HepG2 (cell line): ENCODE data around the gene FAM53B. TPM values are rescaled to one million over a fixed set of nuclear protein-coding genes. Genes with fewer than 3 reads are reported as not detected.

ENCODE experiments used
- ATAC-seq: fragments of 200-7000 bp; cut with Tn5 transposase; 3 replicates; pipeline ENCODE4 v1.9.1; 2020; ENCODE audit warnings: mild to moderate bottlenecking, moderate library complexity
- BruUV-seq: library from RNA; stranded (reverse); fragments of 400-500 nt; replicated peaks from 2 replicates; lab custom pipeline; 2021; lab: Mats Ljungman, UMichigan
- CTCF ChIA-PET: fragments of 300-600 bp; formaldehyde crosslinking; extraction: SDS; loops from one replicate; lab custom pipeline; 2021; ENCODE audit warnings: low total read pairs, inconsistent platforms, low intra/inter-chr PET ratio; lab: Yijun Ruan, JAX
- POLR2A ChIA-PET: fragments of 350-600 bp; sonication (Branson Sonifier 250); formaldehyde crosslinking; loops from one replicate; lab custom pipeline; 2020; ENCODE audit warnings: antibody characterized with exemption, inconsistent platforms; lab: Yijun Ruan, JAX
- DNase-seq: peaks from one replicate; pipeline ENCODE4 v3.0.0-alpha.2; 2015; ENCODE audit warnings: low spot score
- FAIRE-seq: peaks from 3 replicates; lab custom pipeline; 2011; peaks lifted over from hg19 to GRCh38; lab: Jason Lieb, UNC
- H2AFZ ChIP-seq: one replicate; pipeline ENCODE4 v1.6.1; 2011; ENCODE audit warnings: low read length, inconsistent platforms
- H3K27ac ChIP-seq: fragments of 300-600 bp; 3 replicates; pipeline ENCODE4 v1.8.0; 2011; ENCODE audit warnings: mixed run types, mild to moderate bottlenecking, mixed read lengths, low read length, inconsistent platforms; ENCODE audit not compliant: insufficient read depth; ENCODE audit errors: extremely low read length
- H3K27me3 ChIP-seq, 2 experiments: fragments of 200-600 bp in 1 of 2; 2 replicates in 1 of 2; 3 replicates in 1 of 2; pipeline versions ENCODE4 v1.6.0 to v1.8.0; 2011; ENCODE audit warnings: low read length in 2 of 2, mild to moderate bottlenecking in 2 of 2, moderate library complexity in 2 of 2, inconsistent platforms in 1 of 2; ENCODE audit not compliant: insufficient read depth in 2 of 2, control insufficient read depth in 1 of 2
- H3K36me3 ChIP-seq, 2 experiments: fragments of 200-600 bp in 1 of 2; replicated peaks in 1 of 2; 2 replicates in 1 of 2; 3 replicates in 1 of 2; pipeline versions ENCODE4 v1.5.1 to v1.8.0; 2011; ENCODE audit warnings: low read length in 2 of 2, inconsistent platforms in 1 of 2; ENCODE audit not compliant: insufficient read depth in 2 of 2, control insufficient read depth in 1 of 2
- H3K4me1 ChIP-seq: 2 replicates; pipeline ENCODE4 v1.5.1; 2012; ENCODE audit warnings: low read length, inconsistent platforms; ENCODE audit not compliant: insufficient read depth
- H3K4me2 ChIP-seq: 2 replicates; pipeline ENCODE4 v1.6.0; 2011; ENCODE audit warnings: low read depth, low read length, inconsistent platforms
- H3K4me3 ChIP-seq, 3 experiments: fragments of 200-600 bp in 1 of 3; sonication (generic), shearing (Covaris generic) in 1 of 3; replicated peaks in 1 of 3; 2 replicates each; pipeline ENCODE4 v1.5.1; 2011 to 2016; ENCODE audit warnings: low read length in 3 of 3, inconsistent platforms in 2 of 3, low read depth in 2 of 3, mild to moderate bottlenecking in 2 of 3, control low read depth in 1 of 3, mixed read lengths in 1 of 3; ENCODE audit not compliant: insufficient read depth in 1 of 3
- H3K79me2 ChIP-seq: one replicate; pipeline ENCODE4 v1.6.1; 2011; ENCODE audit warnings: low read length, inconsistent platforms; ENCODE audit not compliant: insufficient read depth
- H3K9ac ChIP-seq: 2 replicates; pipeline ENCODE4 v1.6.0; 2011; ENCODE audit warnings: mild to moderate bottlenecking, low read depth, low read length, inconsistent platforms; ENCODE audit not compliant: insufficient read depth
- H3K9me3 ChIP-seq: 2 replicates; pipeline ENCODE4 v1.5.1; 2012; ENCODE audit warnings: mild to moderate bottlenecking, low read length
- H4K20me1 ChIP-seq: 2 replicates; pipeline ENCODE4 v1.6.0; 2011; ENCODE audit warnings: inconsistent platforms, mild to moderate bottlenecking, low read length, moderate library complexity; ENCODE audit not compliant: insufficient read depth
- AHR ChIP-seq: IDR thresholded peaks from 2 replicates; pipeline ENCODE4 v1.6.1; 2018; ENCODE audit warnings: missing genetic modification reagents, missing compliant biosample characterization
- HMG20B ChIP-seq: conservative IDR thresholded peaks from 2 replicates; pipeline ENCODE4 v1.6.1; 2016; ENCODE audit warnings: missing genetic modification reagents, missing compliant biosample characterization
- REL ChIP-seq: sonication (generic); formaldehyde crosslinking; conservative IDR thresholded peaks from 2 replicates; pipeline ENCODE4 v1.8.0; 2022; ENCODE audit warnings: mild to moderate bottlenecking, missing genetic modification reagents, moderate library complexity
- SIX4 ChIP-seq: sonication (generic); formaldehyde crosslinking; IDR thresholded peaks from 2 replicates; pipeline ENCODE4 v1.4.0; 2020; ENCODE audit warnings: missing genetic modification reagents
- TCF7L2 ChIP-seq: IDR thresholded peaks from 2 replicates; pipeline ENCODE4 v1.6.1; 2011; ENCODE audit warnings: mild to moderate bottlenecking, low read depth, low read length, moderate library complexity
- ZBTB14 ChIP-seq: sonication (generic); formaldehyde crosslinking; IDR thresholded peaks from 2 replicates; pipeline ENCODE4 v1.4.0; 2020; ENCODE audit warnings: missing genetic modification reagents
- ZNF235 ChIP-seq: sonication (generic); formaldehyde crosslinking; IDR thresholded peaks from 2 replicates; pipeline ENCODE4 v1.8.1; 2023; ENCODE audit warnings: mild to moderate bottlenecking, missing genetic modification reagents, borderline replicate concordance
- ZNF430 ChIP-seq: sonication (generic); formaldehyde crosslinking; IDR thresholded peaks from 2 replicates; pipeline ENCODE4 v1.9.0; 2021; ENCODE audit warnings: mild to moderate bottlenecking, missing genetic modification reagents
- ZNF776 ChIP-seq: sonication (generic); formaldehyde crosslinking; IDR thresholded peaks from 2 replicates; pipeline ENCODE4 v1.4.0; 2020; ENCODE audit warnings: mild to moderate bottlenecking, missing genetic modification reagents
- WGBS: methylation state at CpG from one replicate; pipeline ENCODE4 v1.1.6; 2017; ENCODE audit warnings: low lambda C conversion rate; 5-methylcytosine and 5-hydroxymethylcytosine counted together
- in situ Hi-C: cut with HindIII; loops from 2 replicates; pipeline ENCODE4 v1.10.0; 2017; ENCODE audit warnings: low pct_unique_long_range_greater_than_20kb; ENCODE audit not compliant: extremely low pct_ligation_motif_present
- intact Hi-C: fragments of 100-400 bp; cut with micrococcal nuclease; formaldehyde crosslinking; loops from one replicate; pipeline ENCODE4 v1.10.0; 2022; ENCODE audit not compliant: unreplicated experiment
- polyA plus RNA-seq, 8 experiments: library from polyadenylated mRNA; depleted of rRNA in 3 of 8; stranded (reverse) in 7 of 8; unstranded in 1 of 8; fragments of >200 nt; fragmentation: Illumina TruSeq in 4 of 8; extraction: Trizol in 4 of 8; gene quantifications; 2 replicates each; pipeline versions ENCODE4 v1.2.1 to v1.2.3, GENCODE V29; 2011 to 2016; ENCODE audit warnings: low read depth in 4 of 8, missing spikeins in 1 of 8, mixed read lengths in 1 of 8; ENCODE audit not compliant: insufficient read depth in 1 of 8
- total RNA-seq, 5 experiments: library from RNA; depleted of rRNA; stranded (reverse); fragments of >200 nt; fragmentation: Illumina TruSeq; extraction: Trizol; gene quantifications; 2 replicates each; pipeline ENCODE4 v1.2.3, GENCODE V29; 2016; ENCODE audit warnings: low read depth in 1 of 5
- TF ChIP-seq, protein P1 (sequence below): sonication (generic); formaldehyde crosslinking; IDR thresholded peaks from 2 replicates; pipeline ENCODE4 v1.9.0; 2021; ENCODE audit warnings: missing genetic modification reagents, mild to moderate bottlenecking, borderline replicate concordance
- TF ChIP-seq, protein P2 (sequence below): sonication (generic); formaldehyde crosslinking; IDR thresholded peaks from 2 replicates; pipeline ENCODE4 v1.4.0; 2020; ENCODE audit warnings: missing genetic modification reagents

Gene FAM53B
- total and polyA plus RNA-seq, 2 of the 13 experiments (the other 11 are each of a cell fraction or from before 2014, with no cell fraction given) = 6.4 to 19.3 TPM

- in situ Hi-C loops = no loop called here
- BruUV-seq = no TSS peak
- Histone ChIP-seq H3K4me3 (no peak overlapping the region), H4K20me1 (no peaks in the 10 kb centered on the region), H3K27me3 (no peaks in the 10 kb centered on the region), H3K9ac (no peak overlapping the region), H3K27ac (no peak overlapping the region), H3K79me2 (no peaks in the 10 kb centered on the region), H3K4me2 (no peak overlapping the region), H3K36me3 (no peaks in the 10 kb centered on the region), H3K9me3 (no peaks in the 10 kb centered on the region), H2AFZ (no peak overlapping the region), H3K4me1 (peaks cover 27% of the 10 kb centered on the region)
- WGBS = no CpG with 5 or more reads among the region's 6 CpGs
- no peak for TF ChIP-seq ZBTB14 (CRISPR knock-in tag)
- no peak for TF ChIP-seq SIX4 (CRISPR knock-in tag)
- intact Hi-C loops = no loop called here
- DNase-seq (no peak), FAIRE-seq (no peak), ATAC-seq (no peak)
- ChIA-PET CTCF (no interaction called here), POLR2A (no interaction called here)
Observed at GRCh38 chr10:124598196-124598595, 146.0 kb downstream of the FAM53B start.

DNA sequence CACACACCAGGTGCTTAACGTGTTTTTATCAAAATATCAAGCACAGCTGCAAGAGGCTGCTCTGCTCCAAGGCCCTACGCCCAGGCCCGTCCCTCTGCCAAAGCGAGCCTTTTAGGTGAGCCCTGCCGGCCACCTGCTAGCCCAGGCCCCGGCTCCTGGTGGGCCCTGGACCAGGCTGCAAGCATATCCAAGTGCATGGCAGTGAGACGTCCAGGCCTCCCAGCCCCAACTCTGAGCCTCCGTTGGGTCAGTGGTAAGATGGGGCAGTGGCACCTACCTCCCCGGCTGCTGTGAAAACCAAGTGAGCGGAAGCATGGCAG, 146.4 kb downstream of the FAM53B start:
- no TSS peak for BruUV-seq
- no CpG with 5 or more reads among the region's 10 CpGs for WGBS
- Histone ChIP-seq H4K20me1 (no peaks in the 10 kb centered on the region), H3K4me3 (no peak overlapping the region), H3K36me3 (no peaks in the 10 kb centered on the region), H2AFZ (no peak overlapping the region), H3K27me3 (no peaks in the 10 kb centered on the region), H3K79me2 (no peaks in the 10 kb centered on the region), H3K4me2 (no peak overlapping the region), H3K9me3 (no peaks in the 10 kb centered on the region), H3K27ac (no peak overlapping the region), H3K9ac (no peak overlapping the region), H3K4me1 (peaks cover 24% of the 10 kb centered on the region)
- no peak for DNase-seq
- in situ Hi-C loops = no loop called here
- POLR2A ChIA-PET = interaction anchor here (1.2 kb wide), 1 partner anchor 8 kb away, joined by 5 read pairs; no protein-coding TSS in a partner anchor
- FAIRE-seq = no peak
- CTCF ChIA-PET = no interaction called here
- ATAC-seq = no peak
- intact Hi-C loops = no loop called here
- TF ChIP-seq ZNF430 (CRISPR knock-in tag) = no peak
- no peak for TF ChIP-seq AHR (CRISPR knock-in tag)
- no peak for TF ChIP-seq TCF7L2
- no peak for TF ChIP-seq ZNF776 (CRISPR knock-in tag)
- TF ChIP-seq, protein P1, sequence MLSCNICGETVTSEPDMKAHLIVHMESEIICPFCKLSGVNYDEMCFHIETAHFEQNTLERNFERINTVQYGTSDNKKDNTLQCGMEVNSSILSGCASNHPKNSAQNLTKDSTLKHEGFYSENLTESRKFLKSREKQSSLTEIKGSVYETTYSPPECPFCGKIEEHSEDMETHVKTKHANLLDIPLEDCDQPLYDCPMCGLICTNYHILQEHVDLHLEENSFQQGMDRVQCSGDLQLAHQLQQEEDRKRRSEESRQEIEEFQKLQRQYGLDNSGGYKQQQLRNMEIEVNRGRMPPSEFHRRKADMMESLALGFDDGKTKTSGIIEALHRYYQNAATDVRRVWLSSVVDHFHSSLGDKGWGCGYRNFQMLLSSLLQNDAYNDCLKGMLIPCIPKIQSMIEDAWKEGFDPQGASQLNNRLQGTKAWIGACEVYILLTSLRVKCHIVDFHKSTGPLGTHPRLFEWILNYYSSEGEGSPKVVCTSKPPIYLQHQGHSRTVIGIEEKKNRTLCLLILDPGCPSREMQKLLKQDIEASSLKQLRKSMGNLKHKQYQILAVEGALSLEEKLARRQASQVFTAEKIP = no peak
- no peak for TF ChIP-seq REL (CRISPR knock-in tag)
- TF ChIP-seq, protein P2, sequence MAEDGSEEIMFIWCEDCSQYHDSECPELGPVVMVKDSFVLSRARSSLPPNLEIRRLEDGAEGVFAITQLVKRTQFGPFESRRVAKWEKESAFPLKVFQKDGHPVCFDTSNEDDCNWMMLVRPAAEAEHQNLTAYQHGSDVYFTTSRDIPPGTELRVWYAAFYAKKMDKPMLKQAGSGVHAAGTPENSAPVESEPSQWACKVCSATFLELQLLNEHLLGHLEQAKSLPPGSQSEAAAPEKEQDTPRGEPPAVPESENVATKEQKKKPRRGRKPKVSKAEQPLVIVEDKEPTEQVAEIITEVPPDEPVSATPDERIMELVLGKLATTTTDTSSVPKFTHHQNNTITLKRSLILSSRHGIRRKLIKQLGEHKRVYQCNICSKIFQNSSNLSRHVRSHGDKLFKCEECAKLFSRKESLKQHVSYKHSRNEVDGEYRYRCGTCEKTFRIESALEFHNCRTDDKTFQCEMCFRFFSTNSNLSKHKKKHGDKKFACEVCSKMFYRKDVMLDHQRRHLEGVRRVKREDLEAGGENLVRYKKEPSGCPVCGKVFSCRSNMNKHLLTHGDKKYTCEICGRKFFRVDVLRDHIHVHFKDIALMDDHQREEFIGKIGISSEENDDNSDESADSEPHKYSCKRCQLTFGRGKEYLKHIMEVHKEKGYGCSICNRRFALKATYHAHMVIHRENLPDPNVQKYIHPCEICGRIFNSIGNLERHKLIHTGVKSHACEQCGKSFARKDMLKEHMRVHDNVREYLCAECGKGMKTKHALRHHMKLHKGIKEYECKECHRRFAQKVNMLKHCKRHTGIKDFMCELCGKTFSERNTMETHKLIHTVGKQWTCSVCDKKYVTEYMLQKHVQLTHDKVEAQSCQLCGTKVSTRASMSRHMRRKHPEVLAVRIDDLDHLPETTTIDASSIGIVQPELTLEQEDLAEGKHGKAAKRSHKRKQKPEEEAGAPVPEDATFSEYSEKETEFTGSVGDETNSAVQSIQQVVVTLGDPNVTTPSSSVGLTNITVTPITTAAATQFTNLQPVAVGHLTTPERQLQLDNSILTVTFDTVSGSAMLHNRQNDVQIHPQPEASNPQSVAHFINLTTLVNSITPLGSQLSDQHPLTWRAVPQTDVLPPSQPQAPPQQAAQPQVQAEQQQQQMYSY = no peak
- TF ChIP-seq ZNF235 (CRISPR knock-in tag) = no peak
- TF ChIP-seq HMG20B (CRISPR knock-in tag) = no peak
